Stimulated activated CD4-positive, alpha-beta T cell treated with anti-CD3 and anti-CD28 coated beads, Interleukin-1b, Interleukin-23, amount 100 ng/mL, for 24 hours (primary cell): ENCODE measurements around the gene TNFAIP2.
"Not testable (repeated sequence)": the region's sequence is repeated elsewhere in the genome, so short reads cannot be mapped to it uniquely, and the experiment has no call there.

Experiments
- DNase-seq, 4 experiments: peaks; one replicate each; pipeline ENCODE4 v3.0.0-alpha.2; 2020; ENCODE audit warnings: low read depth in 4 of 4, low spot score in 1 of 4

Gene TNFAIP2

GRCh38 chr14:103107455-103107854, 15.8 kb upstream of the TNFAIP2 start:
- DNase-seq: no peak

GRCh38 chr14:103107941-103108748, 15.1 kb upstream of the TNFAIP2 start:
- no peak for DNase-seq

- DNase-seq: no peak
Observed at GRCh38 chr14:103108749-103109207, 14.5 kb upstream of the TNFAIP2 start.

GRCh38 chr14:103109535-103110441, 13.5 kb upstream of the TNFAIP2 start:
- no peak for DNase-seq

GRCh38 chr14:103110681-103111231, 12.5 kb upstream of the TNFAIP2 start:
- no peak for DNase-seq

- DNase-seq: no peak
Observed at GRCh38 chr14:103111232-103111868, 11.9 kb upstream of the TNFAIP2 start.

GRCh38 chr14:103112400-103113243, 10.6 kb upstream of the TNFAIP2 start:
- DNase-seq: no peak

GRCh38 chr14:103113303-103113702, 10.0 kb upstream of the TNFAIP2 start:
- DNase-seq: no peak

- no peak for DNase-seq
Observed at GRCh38 chr14:103113774-103114173, 9.5 kb upstream of the TNFAIP2 start.

GRCh38 chr14:103115086-103115679, 8.1 kb upstream of the TNFAIP2 start:
- not testable (repeated sequence) for DNase-seq

GRCh38 chr14:103115845-103116572, 7.3 kb upstream of the TNFAIP2 start:
- no peak for DNase-seq

GRCh38 chr14:103116636-103117035, 6.6 kb upstream of the TNFAIP2 start:
- DNase-seq: no peak

- DNase-seq: not testable (repeated sequence)
Observed at GRCh38 chr14:103117499-103117898, 5.8 kb upstream of the TNFAIP2 start.

- no peak for DNase-seq
Observed at GRCh38 chr14:103118018-103118662, 5.1 kb upstream of the TNFAIP2 start.

GRCh38 chr14:103118663-103119404, 4.4 kb upstream of the TNFAIP2 start:
- no peak for DNase-seq

GRCh38 chr14:103119527-103119926, 3.7 kb upstream of the TNFAIP2 start:
- DNase-seq: not testable (repeated sequence)

- DNase-seq: no peak
Observed at GRCh38 chr14:103121121-103121845, 2.0 kb upstream of the TNFAIP2 start.
